Measurements from ENCODE around the gene NR3C1. TPM values are rescaled to one million over a fixed set of nuclear protein-coding genes. Genes with fewer than 3 reads are reported as not detected.

Gene NR3C1
- total and polyA plus RNA-seq, 2 donors (not counting 1 experiment from before 2014, with no cell fraction given), result 17.6 to 218 TPM

DNA sequence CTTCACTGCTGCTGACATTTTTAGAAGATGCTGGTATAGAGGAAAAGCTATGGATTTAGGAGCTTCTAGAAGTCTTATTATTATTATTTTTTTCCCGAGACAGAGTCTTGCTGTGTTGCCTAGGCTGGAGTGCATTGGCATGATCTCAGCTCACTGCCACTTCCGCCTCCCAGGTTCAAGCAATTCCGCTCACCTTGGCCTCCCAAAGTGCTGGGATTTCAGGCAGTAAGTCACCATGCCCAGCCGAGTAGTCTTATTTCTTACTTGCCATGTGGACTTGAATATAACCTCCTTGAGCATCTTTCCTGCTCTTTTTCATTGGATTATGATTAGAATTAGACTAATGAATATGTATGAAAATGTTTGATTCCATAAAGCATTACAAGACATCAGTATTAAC lies 119.5 kb downstream of the NR3C1 start:
- peaks cover 2% of the 10 kb centered on the region for H3K9me3 Mint-ChIP-seq (ENCODE audit: insufficient read depth)
- 100% methylated on average over 3 of the region's 4 CpGs for WGBS (ENCODE audit: insufficient coverage)
- H3K9me3 ChIP-seq (ENCODE audit: control extremely low read depth in 1 of 3, control insufficient read depth in 2 of 3, insufficient read depth in 1 of 3, low read length in 2 of 3), result peaks cover 0 to 3% (median 0%) of the 10 kb centered on the region in 3 donors
- no peak overlapping the region for H3K4me3 ChIP-seq (ENCODE audit: control extremely low read depth in 1 of 5, extremely low read depth in 1 of 5, insufficient read depth in 1 of 5, low read depth in 2 of 5, low read length in 4 of 5)
- H3K36me3 ChIP-seq (replicated peaks in 1 of 2; ENCODE audit: control extremely low read depth in 1 of 2, control insufficient read depth in 1 of 2, extremely low read depth in 1 of 2, insufficient read depth in 2 of 2, low read length in 1 of 2), result peaks cover 15 to 32% of the 10 kb centered on the region in 2 experiments
- no peaks in the 10 kb centered on the region for H3K27me3 ChIP-seq (replicated peaks in 1 of 4; ENCODE audit: control extremely low read depth in 1 of 4, control insufficient read depth in 3 of 4, insufficient read depth in 4 of 4, low read length in 3 of 4)
- no peak overlapping the region for H3K9ac ChIP-seq (ENCODE audit: low read length)
- DNase-seq, result no peak
- CTCF ChIA-PET, result interaction anchor here (1.3 kb wide), 1 partner anchor 282 kb away, joined by 4 read pairs; no protein-coding TSS in a partner anchor
- no peak overlapping the region for H3K4me2 ChIP-seq (replicated peaks; ENCODE audit: low read depth, low read length, poor library complexity, severe bottlenecking)
- no peak for ATAC-seq (ENCODE audit: low read depth)
- no peaks in the 10 kb centered on the region for H3K27me3 Mint-ChIP-seq
- H3K4me1 Mint-ChIP-seq, result peaks cover 40% of the 10 kb centered on the region
- H3K4me3 Mint-ChIP-seq, result no peak overlapping the region
- peaks cover 8 to 31% of the 10 kb centered on the region in 2 donors for H3K4me1 ChIP-seq (ENCODE audit: control insufficient read depth in 2 of 2, insufficient read depth in 2 of 2, low read length in 2 of 2)
- POLR2A ChIA-PET, result no interaction called here
- H3K79me2 ChIP-seq (ENCODE audit: control insufficient read depth, insufficient read depth, low read length), result no peaks in the 10 kb centered on the region
- no peak overlapping the region for H2AFZ ChIP-seq (ENCODE audit: insufficient read depth, low read depth, low read length, poor library complexity, severe bottlenecking)
- TF ChIP-seq EZH2 (IDR thresholded peaks at IDR 0.05; ENCODE audit: borderline replicate concordance, insufficient read depth, low read depth, low read length, poor library complexity, severe bottlenecking), result no peak
- TF ChIP-seq, protein P1, sequence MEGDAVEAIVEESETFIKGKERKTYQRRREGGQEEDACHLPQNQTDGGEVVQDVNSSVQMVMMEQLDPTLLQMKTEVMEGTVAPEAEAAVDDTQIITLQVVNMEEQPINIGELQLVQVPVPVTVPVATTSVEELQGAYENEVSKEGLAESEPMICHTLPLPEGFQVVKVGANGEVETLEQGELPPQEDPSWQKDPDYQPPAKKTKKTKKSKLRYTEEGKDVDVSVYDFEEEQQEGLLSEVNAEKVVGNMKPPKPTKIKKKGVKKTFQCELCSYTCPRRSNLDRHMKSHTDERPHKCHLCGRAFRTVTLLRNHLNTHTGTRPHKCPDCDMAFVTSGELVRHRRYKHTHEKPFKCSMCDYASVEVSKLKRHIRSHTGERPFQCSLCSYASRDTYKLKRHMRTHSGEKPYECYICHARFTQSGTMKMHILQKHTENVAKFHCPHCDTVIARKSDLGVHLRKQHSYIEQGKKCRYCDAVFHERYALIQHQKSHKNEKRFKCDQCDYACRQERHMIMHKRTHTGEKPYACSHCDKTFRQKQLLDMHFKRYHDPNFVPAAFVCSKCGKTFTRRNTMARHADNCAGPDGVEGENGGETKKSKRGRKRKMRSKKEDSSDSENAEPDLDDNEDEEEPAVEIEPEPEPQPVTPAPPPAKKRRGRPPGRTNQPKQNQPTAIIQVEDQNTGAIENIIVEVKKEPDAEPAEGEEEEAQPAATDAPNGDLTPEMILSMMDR (IDR thresholded peaks at IDR 0.05), result no peak
- no peak overlapping the region for H3K27ac ChIP-seq (ENCODE audit: low read length in 2 of 2)
- H3K27ac Mint-ChIP-seq, result no peak overlapping the region
- intact Hi-C loops (cut with micrococcal nuclease), result loop anchor here (10.0 kb wide), 1 partner anchor 541 kb away; no protein-coding TSS in a partner anchor
- peaks cover 7% of the 10 kb centered on the region for H4K20me1 ChIP-seq (ENCODE audit: control insufficient read depth, insufficient read depth, low read length, poor library complexity, severe bottlenecking)

DNA sequence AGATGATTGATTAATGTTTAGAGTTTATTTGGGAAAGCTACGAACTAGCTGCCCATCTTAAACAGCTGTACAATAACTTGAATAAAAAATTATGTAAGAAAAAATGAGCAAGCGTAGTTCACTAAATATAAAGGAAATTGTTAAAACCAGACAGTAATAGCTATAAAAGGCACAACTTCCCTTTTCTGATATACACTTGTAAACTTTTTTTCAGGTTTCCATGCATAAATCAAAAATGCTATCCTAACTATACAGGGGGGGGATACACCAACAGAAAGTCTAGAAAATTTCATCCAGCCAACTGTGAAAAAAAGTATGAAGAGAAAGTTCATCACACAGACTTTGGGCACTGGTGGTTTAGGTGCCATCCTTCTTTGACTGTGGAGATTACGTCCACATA lies 122.3 kb downstream of the NR3C1 start:
- Mint-ChIP-seq H3K27ac (no peak overlapping the region), H3K4me1 (peaks cover 28% of the 10 kb centered on the region), H3K4me3 (no peak overlapping the region), H3K27me3 (no peaks in the 10 kb centered on the region), H3K9me3 (ENCODE audit: insufficient read depth) (peaks cover 2% of the 10 kb centered on the region)
- Histone ChIP-seq H4K20me1 (ENCODE audit: control insufficient read depth, insufficient read depth, low read length, poor library complexity, severe bottlenecking) (peaks cover 7% of the 10 kb centered on the region), H3K27me3 (replicated peaks in 1 of 4; ENCODE audit: control extremely low read depth in 1 of 4, control insufficient read depth in 3 of 4, insufficient read depth in 4 of 4, low read length in 3 of 4) (no peaks in the 10 kb centered on the region), H3K4me3 (ENCODE audit: control extremely low read depth in 1 of 5, extremely low read depth in 1 of 5, insufficient read depth in 1 of 5, low read depth in 2 of 5, low read length in 4 of 5) (no peak overlapping the region), H3K36me3 (replicated peaks in 1 of 2; ENCODE audit: control extremely low read depth in 1 of 2, control insufficient read depth in 1 of 2, extremely low read depth in 1 of 2, insufficient read depth in 2 of 2, low read length in 1 of 2) (peaks cover 25 to 28% of the 10 kb centered on the region in 2 experiments), H3K4me1 (ENCODE audit: control insufficient read depth in 2 of 2, insufficient read depth in 2 of 2, low read length in 2 of 2) (peaks cover 8 to 26% of the 10 kb centered on the region in 2 donors), H3K4me2 (replicated peaks; ENCODE audit: low read depth, low read length, poor library complexity, severe bottlenecking) (no peak overlapping the region), H3K9me3 (ENCODE audit: control extremely low read depth in 1 of 3, control insufficient read depth in 2 of 3, insufficient read depth in 1 of 3, low read length in 2 of 3) (peaks cover 0 to 3% (median 0%) of the 10 kb centered on the region in 3 donors), H3K27ac (ENCODE audit: low read length in 2 of 2) (no peak overlapping the region), H2AFZ (ENCODE audit: insufficient read depth, low read depth, low read length, poor library complexity, severe bottlenecking) (no peak overlapping the region), H3K9ac (ENCODE audit: low read length) (no peak overlapping the region), H3K79me2 (ENCODE audit: control insufficient read depth, insufficient read depth, low read length) (no peaks in the 10 kb centered on the region)
- intact Hi-C loops (cut with micrococcal nuclease), result loop anchor here (10.0 kb wide), 1 partner anchor 544 kb away; no protein-coding TSS in a partner anchor
- WGBS (ENCODE audit: insufficient coverage), result no CpG with 5 or more reads among the region's 3 CpGs
- POLR2A ChIA-PET, result no interaction called here
- DNase-seq (no peak), ATAC-seq (ENCODE audit: low read depth) (no peak)
- CTCF ChIA-PET, result interaction anchor here (0.5 kb wide), 1 partner anchor 353 kb away, joined by 3 read pairs; no protein-coding TSS in a partner anchor
- TF ChIP-seq, protein P1 (IDR thresholded peaks at IDR 0.05), result no peak
- TF ChIP-seq EZH2 (IDR thresholded peaks at IDR 0.05; ENCODE audit: borderline replicate concordance, insufficient read depth, low read depth, low read length, poor library complexity, severe bottlenecking), result no peak
